HG03520 (cell line): ENCODE data around the gene FAM210A.

ENCODE experiments used
- ATAC-seq: cut with Tn5 transposase; IDR thresholded peaks from one replicate; pipeline ENCODE4 v1.9.1; 2021; ENCODE audit warnings: mild to moderate bottlenecking, moderate library complexity; ENCODE audit not compliant: unreplicated experiment

FAM210A gene

GRCh38 chr18:13647761-13648160 lies 78.6 kb downstream of the FAM210A start:
- no peak for ATAC-seq

- no peak for ATAC-seq
Observed at GRCh38 chr18:13646633-13647032, 79.7 kb downstream of the FAM210A start.

GRCh38 chr18:13645093-13645492 lies 81.3 kb downstream of the FAM210A start:
- no peak for ATAC-seq

- ATAC-seq = no peak
Observed at GRCh38 chr18:13643261-13643751, 83.1 kb downstream of the FAM210A start.

- ATAC-seq = no peak
Observed at GRCh38 chr18:13642440-13642827, 83.9 kb downstream of the FAM210A start.

- no peak for ATAC-seq
Observed at GRCh38 chr18:13641551-13642439, 84.6 kb downstream of the FAM210A start.

GRCh38 chr18:13640266-13640860 lies 86.0 kb downstream of the FAM210A start:
- no peak for ATAC-seq

GRCh38 chr18:13638719-13639595 lies 87.4 kb downstream of the FAM210A start:
- no peak for ATAC-seq

- no peak for ATAC-seq
Observed at GRCh38 chr18:13635046-13635445, 91.3 kb downstream of the FAM210A start.

GRCh38 chr18:13633700-13634099 lies 92.7 kb downstream of the FAM210A start:
- ATAC-seq = no peak

GRCh38 chr18:13630716-13631268 lies 95.6 kb downstream of the FAM210A start:
- no peak for ATAC-seq

- ATAC-seq = peak; percentile 55
Observed at GRCh38 chr18:13629841-13630715, 96.3 kb downstream of the FAM210A start.

- ATAC-seq = no peak
Observed at GRCh38 chr18:13628211-13628610, 98.1 kb downstream of the FAM210A start.

GRCh38 chr18:13627639-13628038 lies 98.7 kb downstream of the FAM210A start:
- no peak for ATAC-seq

- ATAC-seq = no peak
Observed at GRCh38 chr18:13626544-13626908, 99.8 kb downstream of the FAM210A start.

GRCh38 chr18:13625843-13626543 lies 100.4 kb downstream of the FAM210A start:
- ATAC-seq = no peak

GRCh38 chr18:13625355-13625754 lies 101.0 kb downstream of the FAM210A start:
- ATAC-seq = no peak

GRCh38 chr18:13624563-13625237 lies 101.7 kb downstream of the FAM210A start:
- no peak for ATAC-seq

GRCh38 chr18:13623871-13624270 lies 102.5 kb downstream of the FAM210A start:
- ATAC-seq = no peak
